HEK293T (cell line): ENCODE data around the gene ZFAND4.

ENCODE experiments used
- ELF4 ChIP-seq: fragments of 450-650 bp; IDR thresholded peaks from 2 replicates; pipeline ENCODE4 v1.6.1; 2017; ENCODE audit warnings: antibody characterized with exemption
- FOXA1 ChIP-seq: fragments of 450-650 bp; IDR thresholded peaks from 2 replicates; pipeline ENCODE4 v1.6.1; 2016; ENCODE audit warnings: mild to moderate bottlenecking
- FOXK2 ChIP-seq: fragments of 450-650 bp; IDR thresholded peaks from 2 replicates; pipeline ENCODE4 v1.6.1; 2016; ENCODE audit warnings: mild to moderate bottlenecking
- L3MBTL2 ChIP-seq: fragments of 450-650 bp; conservative IDR thresholded peaks from 2 replicates; pipeline ENCODE4 v1.6.1; 2016; ENCODE audit warnings: mild to moderate bottlenecking
- LEF1 ChIP-seq: fragments of 450-650 bp; IDR thresholded peaks from 2 replicates; pipeline ENCODE4 v1.6.1; 2017; ENCODE audit warnings: mild to moderate bottlenecking, borderline replicate concordance
- SP1 ChIP-seq: fragments of 450-650 bp; IDR thresholded peaks from 2 replicates; pipeline ENCODE4 v1.6.1; 2017
- TARDBP ChIP-seq: fragments of 450-650 bp; IDR thresholded peaks from 2 replicates; pipeline ENCODE4 v1.6.1; 2016

- TF ChIP-seq L3MBTL2: no peak
- no peak for TF ChIP-seq ELF4
- TF ChIP-seq FOXA1: no peak
- no peak for TF ChIP-seq LEF1
- no peak for TF ChIP-seq SP1
- TF ChIP-seq TARDBP: no peak
- no peak for TF ChIP-seq FOXK2
Measured at GRCh38 chr10:45644527-45644926, 28.0 kb downstream of the ZFAND4 start.
